RWPE1 (cell line): ENCODE measurements around the gene GGA1.

Experiments
- CTCF ChIA-PET: fragments of 350-600 bp; sonication (Branson Sonifier 250); formaldehyde crosslinking; extraction: SDS; loops from one replicate; lab custom pipeline; 2021; lab: Yijun Ruan, JAX
- POLR2A ChIA-PET: fragments of 400-600 bp; formaldehyde crosslinking; extraction: SDS; loops from one replicate; lab custom pipeline; 2020; ENCODE audit warnings: antibody characterized with exemption; ENCODE audit not compliant: low non-redundant PET; lab: Yijun Ruan, JAX
- DNase-seq: peaks from one replicate; pipeline ENCODE4 v3.0.0; 2012; ENCODE audit warnings: low spot score
- H3K27ac ChIP-seq: fragments of 450-650 bp; 2 replicates; pipeline ENCODE4 v1.5.1; 2017
- TF ChIP-seq, protein P1 (sequence below): fragments of 450-650 bp; conservative IDR thresholded peaks from 2 replicates; pipeline ENCODE4 v1.5.1; 2017; ENCODE audit warnings: low read depth, mild to moderate bottlenecking

GGA1 gene, protein sequence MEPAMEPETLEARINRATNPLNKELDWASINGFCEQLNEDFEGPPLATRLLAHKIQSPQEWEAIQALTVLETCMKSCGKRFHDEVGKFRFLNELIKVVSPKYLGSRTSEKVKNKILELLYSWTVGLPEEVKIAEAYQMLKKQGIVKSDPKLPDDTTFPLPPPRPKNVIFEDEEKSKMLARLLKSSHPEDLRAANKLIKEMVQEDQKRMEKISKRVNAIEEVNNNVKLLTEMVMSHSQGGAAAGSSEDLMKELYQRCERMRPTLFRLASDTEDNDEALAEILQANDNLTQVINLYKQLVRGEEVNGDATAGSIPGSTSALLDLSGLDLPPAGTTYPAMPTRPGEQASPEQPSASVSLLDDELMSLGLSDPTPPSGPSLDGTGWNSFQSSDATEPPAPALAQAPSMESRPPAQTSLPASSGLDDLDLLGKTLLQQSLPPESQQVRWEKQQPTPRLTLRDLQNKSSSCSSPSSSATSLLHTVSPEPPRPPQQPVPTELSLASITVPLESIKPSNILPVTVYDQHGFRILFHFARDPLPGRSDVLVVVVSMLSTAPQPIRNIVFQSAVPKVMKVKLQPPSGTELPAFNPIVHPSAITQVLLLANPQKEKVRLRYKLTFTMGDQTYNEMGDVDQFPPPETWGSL

DNA sequence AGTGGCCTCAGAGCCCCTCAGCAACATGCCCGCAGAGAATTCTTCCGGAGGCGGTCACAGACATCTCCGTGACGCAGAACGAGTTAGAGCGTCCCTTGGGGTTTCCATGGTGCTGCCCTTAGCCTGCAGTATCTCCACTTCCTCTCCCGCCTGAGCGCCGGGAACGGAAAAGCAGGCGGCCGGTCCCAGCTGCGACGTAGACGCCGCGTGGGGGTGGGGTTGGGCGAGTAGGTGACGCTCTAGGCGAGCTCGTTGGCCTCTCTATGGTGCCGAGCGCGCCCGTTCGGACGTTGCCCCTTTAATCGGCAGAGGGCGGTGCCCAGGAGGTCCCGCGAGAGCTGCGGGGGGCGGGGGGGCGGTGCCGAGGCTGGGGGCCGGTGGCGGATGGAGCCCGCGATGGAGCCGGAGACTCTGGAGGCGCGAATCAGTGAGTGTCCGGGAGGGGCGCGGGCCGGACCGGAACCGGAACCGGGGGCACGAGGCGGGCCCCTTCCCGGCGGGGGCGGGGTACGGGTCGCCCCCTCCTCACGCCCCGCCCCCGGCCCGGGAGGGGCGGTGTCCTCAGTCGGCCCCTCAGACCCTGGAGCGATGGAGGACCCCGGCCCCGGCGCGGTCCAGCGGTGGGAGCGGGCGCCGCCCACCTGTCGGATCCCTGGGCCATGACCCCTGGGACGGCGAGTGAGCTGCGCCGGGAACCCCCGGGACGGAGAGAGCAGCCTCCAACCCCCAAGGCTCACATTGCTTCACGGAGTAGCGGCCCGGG, at the start of gene GGA1:
TSS of gene GGA1 (plus strand) at position 358 of the 763 bp plus-strand sequence. CDS start at position 385, 27 bp downstream.
- peak within 1 kb of the TSS; percentile 96 for H3K27ac ChIP-seq
- POLR2A ChIA-PET, result interaction anchor here (0.5 to 1.0 kb wide), 4 partner anchors 64 to 196 kb away, joined by 3 to 7 read pairs (median 4); a partner anchor contains a TSS
- TF ChIP-seq, protein P1, sequence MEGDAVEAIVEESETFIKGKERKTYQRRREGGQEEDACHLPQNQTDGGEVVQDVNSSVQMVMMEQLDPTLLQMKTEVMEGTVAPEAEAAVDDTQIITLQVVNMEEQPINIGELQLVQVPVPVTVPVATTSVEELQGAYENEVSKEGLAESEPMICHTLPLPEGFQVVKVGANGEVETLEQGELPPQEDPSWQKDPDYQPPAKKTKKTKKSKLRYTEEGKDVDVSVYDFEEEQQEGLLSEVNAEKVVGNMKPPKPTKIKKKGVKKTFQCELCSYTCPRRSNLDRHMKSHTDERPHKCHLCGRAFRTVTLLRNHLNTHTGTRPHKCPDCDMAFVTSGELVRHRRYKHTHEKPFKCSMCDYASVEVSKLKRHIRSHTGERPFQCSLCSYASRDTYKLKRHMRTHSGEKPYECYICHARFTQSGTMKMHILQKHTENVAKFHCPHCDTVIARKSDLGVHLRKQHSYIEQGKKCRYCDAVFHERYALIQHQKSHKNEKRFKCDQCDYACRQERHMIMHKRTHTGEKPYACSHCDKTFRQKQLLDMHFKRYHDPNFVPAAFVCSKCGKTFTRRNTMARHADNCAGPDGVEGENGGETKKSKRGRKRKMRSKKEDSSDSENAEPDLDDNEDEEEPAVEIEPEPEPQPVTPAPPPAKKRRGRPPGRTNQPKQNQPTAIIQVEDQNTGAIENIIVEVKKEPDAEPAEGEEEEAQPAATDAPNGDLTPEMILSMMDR, result no peak
- peak; percentile 92 for DNase-seq
- CTCF ChIA-PET, result interaction anchor here (0.6 kb wide), 1 partner anchor 24 kb away, joined by 3 read pairs; no protein-coding TSS in a partner anchor

DNA sequence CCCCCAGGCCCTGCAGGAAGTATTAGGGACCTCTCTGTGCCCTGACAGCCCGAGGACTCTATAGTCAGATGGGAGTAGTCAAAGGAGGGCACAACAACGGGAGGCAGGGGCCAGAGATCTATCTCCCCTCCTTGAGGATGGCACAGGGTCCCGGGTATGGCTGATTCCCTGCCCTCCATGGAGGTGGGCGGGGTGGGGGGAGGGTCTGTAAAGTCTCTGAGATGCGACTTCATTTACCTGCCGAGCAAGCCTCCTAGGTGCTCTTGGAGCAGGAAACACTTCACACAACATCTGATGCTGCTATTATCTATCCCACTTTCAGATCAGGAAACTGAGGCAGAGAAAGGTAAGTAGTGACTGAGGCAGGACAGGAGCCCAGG, 49.1 kb upstream of the GGA1 start:
- CTCF ChIA-PET, result no interaction called here
- TF ChIP-seq, protein P1, result no peak
- DNase-seq, result no peak
- H3K27ac ChIP-seq, result peak overlapping the region; percentile 94
- POLR2A ChIA-PET, result no interaction called here

DNA sequence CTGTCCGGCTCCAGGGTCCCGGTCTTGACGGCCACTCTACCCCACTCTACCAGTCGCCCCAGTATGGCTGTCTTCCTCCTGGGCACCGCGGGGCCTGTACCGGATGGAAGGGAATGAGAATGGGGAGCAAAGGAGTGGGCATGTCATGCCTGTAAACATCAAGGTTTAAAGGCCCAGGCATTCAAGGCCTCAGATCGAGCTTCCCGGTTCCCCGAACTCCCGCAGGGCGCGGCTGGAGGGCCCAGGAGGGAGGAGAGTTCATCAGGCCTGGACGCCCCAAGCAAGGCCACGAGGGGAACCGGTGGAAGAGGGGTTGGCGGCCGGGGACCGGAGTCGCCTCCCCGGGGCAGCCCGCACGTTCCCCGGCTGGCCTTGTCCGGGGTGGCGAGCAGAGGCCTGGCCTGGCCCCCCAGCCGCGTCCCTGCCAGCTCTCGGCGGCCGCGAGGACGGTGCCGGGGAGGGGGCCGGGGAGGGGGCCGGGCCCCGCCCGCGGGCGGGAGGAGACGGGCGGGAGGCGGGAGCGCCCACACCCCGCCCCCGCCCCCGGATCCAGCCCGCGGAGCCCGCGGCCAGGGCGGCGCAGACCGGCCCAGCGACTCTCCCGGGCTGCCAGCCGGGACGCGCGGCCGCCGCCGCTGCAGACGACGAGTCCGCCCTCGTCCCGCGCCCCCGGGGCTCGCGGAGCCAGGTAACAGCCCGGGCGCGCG, 48.6 kb upstream of the GGA1 start, which contains the start of gene CDC42EP1:
TSS of gene CDC42EP1 (plus strand) at position 580 of the 707 bp plus-strand sequence. CDS start 5,870 bp downstream, outside the sequence.
- ChIA-PET CTCF (no interaction called here), POLR2A (interaction anchor here (0.7 kb wide), 1 partner anchor 13 kb away, joined by 5 read pairs; no protein-coding TSS in a partner anchor)
- H3K27ac ChIP-seq, result peak within 1 kb of the TSS; percentile 94
- no peak for DNase-seq
- TF ChIP-seq, protein P1, result no peak

DNA sequence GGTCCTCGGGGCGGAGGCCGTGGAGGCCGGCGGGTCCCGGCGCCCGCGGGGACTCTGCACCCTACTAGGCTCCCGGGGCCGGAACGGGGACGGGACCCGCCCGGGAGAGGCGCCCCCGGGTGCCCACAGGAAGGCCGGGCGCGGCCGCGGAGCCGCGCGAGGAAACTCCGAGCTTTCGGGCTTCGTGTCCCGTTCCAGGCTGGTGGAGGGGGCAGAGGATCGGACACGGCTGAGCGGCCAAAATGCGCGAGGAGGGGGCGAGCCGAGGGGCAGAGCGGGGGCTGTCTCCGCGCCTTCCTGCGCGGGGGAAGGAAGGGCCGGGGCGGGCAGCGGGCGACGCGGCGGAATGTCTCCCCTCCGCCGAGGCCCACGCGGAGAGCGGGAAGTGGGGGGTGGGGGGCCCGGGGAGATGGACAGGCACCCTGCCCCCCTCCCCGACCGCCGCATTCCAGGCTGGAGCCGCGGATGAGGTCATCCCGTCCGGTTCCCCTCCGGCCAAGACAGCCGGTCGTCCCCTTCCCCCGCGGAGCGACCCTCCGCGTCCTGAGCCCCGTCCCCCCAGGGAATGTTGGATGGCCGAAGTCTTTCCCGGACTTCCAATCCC, 47.9 kb upstream of the GGA1 start:
- POLR2A ChIA-PET, result interaction anchor here (0.7 kb wide), 1 partner anchor 14 kb away, joined by 5 read pairs; no protein-coding TSS in a partner anchor
- DNase-seq, result no peak
- CTCF ChIA-PET, result interaction anchor here (0.7 to 1.9 kb wide), 3 partner anchors 14 to 20 kb away, joined by 4 to 15 read pairs (median 9); no protein-coding TSS in a partner anchor
- TF ChIP-seq, protein P1, result no peak
- H3K27ac ChIP-seq, result peak overlapping the region; percentile 94

DNA sequence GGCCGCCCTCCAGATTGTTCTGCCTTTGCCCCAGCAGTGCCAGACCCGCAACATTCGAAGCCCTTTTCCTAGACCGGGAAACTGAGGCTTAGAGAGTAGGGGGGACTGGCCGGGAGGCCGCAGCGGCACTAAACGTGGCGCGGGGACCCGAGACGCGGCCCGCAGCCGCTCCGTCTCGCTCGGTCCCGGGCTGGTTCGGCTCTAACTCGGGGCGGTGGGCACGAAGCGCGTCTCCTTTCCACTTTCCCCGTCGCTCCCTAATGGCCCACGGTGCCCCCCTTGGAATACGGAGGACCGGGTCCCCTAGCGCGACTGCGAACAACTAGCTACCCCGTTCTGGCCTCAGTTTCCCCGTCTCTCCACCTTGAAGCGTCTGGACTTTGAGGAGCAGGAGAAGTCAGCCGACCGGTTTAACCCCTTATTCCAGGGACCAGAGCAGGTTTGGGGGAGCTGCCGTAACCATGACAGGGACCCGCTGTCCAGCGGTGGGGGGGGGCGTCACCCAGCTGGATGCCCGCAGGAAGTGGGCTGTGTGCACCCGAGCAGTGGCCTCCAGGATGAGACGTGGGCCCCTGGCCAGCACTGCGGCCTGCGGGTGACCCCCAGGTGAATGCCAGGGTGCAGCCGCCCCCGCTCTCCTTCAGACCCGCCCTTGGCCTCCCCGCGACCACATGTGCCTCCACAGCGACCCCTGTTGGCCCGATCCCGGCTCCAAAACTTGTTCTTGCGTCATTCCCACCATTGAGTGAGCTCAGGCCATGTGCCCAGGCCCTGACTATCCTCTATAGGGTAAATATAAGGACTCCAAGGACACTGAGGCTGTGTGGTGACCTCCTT, 47.2 kb upstream of the GGA1 start:
- ChIA-PET POLR2A (interaction anchor here (1.0 kb wide), 1 partner anchor 16 kb away, joined by 4 read pairs; no protein-coding TSS in a partner anchor), CTCF (interaction anchor here (0.5 to 1.9 kb wide), 7 partner anchors 11 to 141 kb away, joined by 3 to 15 read pairs (median 8); no protein-coding TSS in a partner anchor)
- H3K27ac ChIP-seq, result peak overlapping the region; percentile 94
- DNase-seq, result peak; percentile 77
- TF ChIP-seq, protein P1, result peak; percentile 85
